GM18505 (cell line): ENCODE results near the gene ISYNA1.

Source experiments
- ATAC-seq: cut with Tn5 transposase; IDR thresholded peaks from one replicate; pipeline ENCODE4 v1.9.1; 2021; ENCODE audit not compliant: unreplicated experiment
- POLR2A ChIP-seq: IDR thresholded peaks from 4 replicates; pipeline ENCODE4 v1.6.1; 2011; ENCODE audit warnings: borderline replicate concordance; ENCODE audit not compliant: insufficient read depth, insufficient read length; ENCODE audit errors: extremely low read depth

ISYNA1 gene

GRCh38 chr19:18421371-18421959 lies 16.5 kb downstream of the ISYNA1 start:
- TF ChIP-seq POLR2A, result no peak
- no peak for ATAC-seq

- no peak for TF ChIP-seq POLR2A
- ATAC-seq, result no peak
Measured at GRCh38 chr19:18420930-18421329, 17.0 kb downstream of the ISYNA1 start.

GRCh38 chr19:18419699-18420460 lies 18.1 kb downstream of the ISYNA1 start:
- ATAC-seq, result peak; percentile 11
- no peak for TF ChIP-seq POLR2A

DNA sequence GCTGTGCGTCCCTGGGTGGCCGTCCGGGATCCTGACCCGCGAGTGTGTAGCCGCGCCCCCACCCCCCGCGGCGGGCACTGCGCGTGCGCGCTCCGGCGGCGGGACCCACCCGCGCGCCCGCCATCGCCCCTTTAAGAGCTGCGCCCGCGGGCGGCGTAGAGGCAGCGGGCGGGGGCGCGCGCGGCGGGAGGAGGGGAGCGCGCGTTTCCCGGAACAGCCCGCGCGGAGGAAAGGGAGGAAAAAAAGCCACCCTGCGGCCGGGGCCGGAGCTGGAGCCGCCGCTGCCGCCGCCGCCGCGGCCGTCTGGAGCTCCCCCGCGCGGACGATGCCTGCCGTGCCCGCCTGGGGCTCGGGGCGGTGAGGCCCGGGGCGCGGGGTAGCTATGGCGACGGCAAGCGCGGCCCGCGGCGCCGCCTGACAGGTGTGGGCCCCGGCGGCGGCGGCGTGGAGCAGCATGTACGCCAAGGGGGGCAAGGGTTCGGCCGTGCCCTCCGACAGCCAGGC lies 18.7 kb downstream of the ISYNA1 start, which contains the start of gene SSBP4:
Gene SSBP4, plus strand, starts transcription at position 204 of the 504 bp plus-strand sequence. Its CDS starts 251 bp downstream, at position 455.
- peak; percentile 43 for ATAC-seq
- peak; percentile 32 for TF ChIP-seq POLR2A

DNA sequence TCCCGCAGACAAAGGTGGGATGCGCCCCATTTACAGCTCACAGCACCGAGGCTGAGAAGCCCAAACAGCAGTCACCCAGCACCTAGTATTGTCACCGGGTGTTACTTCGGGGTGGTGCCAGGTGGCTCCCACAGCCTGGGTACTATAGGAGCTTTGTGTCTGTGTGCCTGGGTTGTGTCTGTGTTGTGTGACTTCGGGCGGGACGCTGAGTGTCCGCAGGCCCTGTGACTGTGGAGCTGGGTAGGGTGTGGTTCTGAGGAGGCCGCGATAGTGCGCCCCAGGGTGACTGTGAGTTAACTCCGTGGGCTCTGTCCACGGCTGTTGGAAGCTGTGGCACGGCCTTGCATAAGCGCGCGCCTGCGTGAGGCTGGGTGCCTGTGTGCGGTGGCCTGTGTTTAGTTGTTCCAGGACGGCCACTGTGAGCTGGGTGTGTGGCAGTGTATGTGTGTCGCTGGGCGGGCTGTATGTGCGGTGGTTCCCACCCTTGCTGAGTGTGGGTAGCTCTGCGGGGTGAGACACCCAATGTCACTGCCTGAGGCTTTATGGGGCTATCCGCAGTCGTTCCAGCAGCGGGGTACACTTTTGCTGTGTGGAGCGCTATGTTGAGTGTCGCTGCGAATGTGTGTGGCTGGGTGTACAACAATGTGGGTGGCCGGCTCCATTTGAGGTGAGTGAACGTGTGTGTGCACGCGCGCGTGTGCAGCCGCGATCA lies 19.3 kb downstream of the ISYNA1 start:
- peak; percentile 8 for ATAC-seq
- TF ChIP-seq POLR2A, result no peak

GRCh38 chr19:18418029-18418482 lies 19.9 kb downstream of the ISYNA1 start:
- no peak for ATAC-seq
- no peak for TF ChIP-seq POLR2A

DNA sequence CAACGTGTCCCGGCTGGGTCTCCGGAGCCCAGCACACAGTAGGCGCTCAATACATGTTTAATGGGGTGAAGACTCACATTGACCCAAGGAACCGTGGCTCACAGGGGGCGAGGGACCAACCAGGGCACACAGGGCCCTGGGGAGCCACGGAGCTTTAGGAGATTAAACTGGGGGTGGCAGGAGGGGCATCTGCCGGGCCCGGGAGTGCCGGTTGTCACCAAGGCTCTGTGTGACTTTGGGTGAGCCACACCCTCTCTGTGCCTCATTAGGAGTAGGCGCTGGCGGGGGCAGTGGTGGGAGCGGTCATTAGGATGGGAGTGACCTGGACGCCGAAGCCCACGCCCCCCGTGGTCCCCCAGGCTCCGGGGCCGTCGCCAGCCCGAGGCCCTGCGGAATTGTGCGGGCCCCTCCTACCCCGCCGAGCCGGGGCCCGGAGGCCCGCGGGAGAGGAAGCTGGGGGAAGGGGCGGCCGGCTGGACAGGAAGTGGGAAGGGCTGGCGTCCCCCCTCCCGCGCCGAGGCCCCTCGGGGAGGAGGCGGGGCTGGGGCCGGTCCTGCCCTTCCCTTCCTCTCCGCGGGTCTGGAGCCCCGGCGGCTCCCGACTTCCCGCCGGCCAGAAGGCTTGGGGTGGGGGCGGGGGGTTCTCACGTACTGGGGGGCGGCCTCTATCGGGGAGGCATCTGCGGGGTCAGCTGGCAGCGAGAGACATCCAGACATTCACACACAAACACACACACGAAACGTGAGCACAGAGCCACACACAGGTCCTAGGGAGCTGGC lies 20.5 kb downstream of the ISYNA1 start:
- ATAC-seq, result no peak
- TF ChIP-seq POLR2A, result no peak

DNA sequence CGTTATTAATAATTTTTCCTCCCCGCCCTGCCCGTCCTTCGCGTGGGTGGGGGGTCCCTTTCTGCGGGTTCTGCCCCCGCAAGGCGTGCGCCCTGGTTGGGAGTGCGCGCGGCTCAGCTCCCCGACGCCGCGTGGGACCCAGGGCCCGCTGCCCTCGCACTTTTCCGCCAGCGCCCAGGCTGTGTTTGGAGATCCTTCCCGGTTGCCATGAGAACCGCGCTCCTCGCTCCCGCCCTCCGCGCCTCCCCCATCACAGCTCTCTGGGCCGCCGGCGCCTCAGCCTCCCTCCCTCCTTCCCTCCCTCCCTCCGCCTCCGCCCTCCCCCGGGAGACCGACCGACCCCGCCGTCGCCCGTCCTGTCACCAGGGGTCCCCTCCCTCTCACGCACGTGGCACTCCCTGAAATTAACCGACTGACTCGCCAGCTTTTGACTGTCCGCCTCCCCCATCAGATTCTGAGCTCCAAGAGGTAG lies 21.1 kb downstream of the ISYNA1 start:
- TF ChIP-seq POLR2A, result no peak
- no peak for ATAC-seq

DNA sequence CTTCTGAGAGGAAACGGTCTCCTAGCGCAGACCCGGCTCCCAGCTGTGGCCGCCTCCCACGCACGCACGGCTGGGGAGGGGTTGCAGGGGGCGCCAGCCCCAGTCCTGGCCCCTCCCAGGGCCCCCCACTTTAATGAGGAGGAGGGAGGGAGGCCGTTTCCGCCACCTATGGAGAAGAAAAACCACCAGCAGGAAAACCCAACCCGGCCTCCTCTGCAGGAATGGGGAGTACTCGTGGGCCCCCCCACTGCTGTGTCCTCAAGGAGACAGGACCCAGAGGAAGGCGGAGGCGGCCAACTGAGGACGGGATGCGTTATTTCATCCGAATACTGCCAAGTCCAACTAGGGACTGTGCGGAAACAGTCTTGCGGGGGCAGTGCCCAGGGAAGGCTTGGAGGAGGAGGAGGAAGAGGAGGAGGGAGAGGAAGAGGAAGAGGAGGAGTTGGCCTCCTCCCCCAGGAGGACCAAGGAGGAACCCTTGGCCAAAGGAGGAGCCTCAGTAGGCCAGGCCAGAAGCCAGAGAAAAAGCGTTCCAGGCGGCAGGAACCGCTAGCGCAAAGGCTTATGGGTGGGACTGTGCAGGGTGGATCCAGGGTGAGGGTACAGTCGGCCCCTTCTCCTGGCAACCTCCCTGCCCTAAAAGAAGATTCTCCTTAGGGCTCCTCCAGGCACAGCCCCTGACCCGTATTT lies 22.6 kb downstream of the ISYNA1 start:
- no peak for TF ChIP-seq POLR2A
- no peak for ATAC-seq

DNA sequence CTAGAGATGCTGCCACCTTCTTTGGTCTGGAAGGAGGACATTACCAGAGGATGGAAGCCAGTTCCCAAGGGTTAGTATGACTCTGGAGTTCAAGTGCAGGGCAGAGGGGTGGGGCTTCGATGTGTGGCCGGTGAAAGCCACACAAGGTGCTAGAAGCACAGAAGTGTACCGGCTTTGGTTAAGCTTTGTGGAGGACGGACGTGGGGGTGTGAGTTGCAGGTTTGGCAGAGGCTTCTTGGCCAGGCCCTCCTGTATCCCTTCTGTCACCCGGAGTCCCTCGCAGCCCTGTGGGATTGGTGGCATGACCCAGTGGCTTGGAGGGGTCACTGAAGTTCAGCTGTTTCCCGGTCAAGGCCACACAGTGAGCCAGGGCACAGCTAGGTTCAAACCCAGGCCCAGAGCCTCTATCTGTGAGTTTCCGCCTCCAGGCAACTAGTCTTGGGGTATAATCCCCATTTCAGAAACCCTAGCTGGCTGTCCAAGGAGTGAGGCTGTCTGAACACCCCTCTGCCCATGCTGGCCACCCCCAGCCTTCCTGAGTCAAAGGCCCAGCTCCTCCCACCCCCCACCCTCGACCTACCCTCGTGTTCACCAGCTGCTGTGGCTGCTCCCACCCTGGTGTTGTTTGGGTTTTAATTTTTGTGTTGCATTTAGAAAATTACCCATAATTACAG lies 23.3 kb downstream of the ISYNA1 start:
- TF ChIP-seq POLR2A, result no peak
- no peak for ATAC-seq

DNA sequence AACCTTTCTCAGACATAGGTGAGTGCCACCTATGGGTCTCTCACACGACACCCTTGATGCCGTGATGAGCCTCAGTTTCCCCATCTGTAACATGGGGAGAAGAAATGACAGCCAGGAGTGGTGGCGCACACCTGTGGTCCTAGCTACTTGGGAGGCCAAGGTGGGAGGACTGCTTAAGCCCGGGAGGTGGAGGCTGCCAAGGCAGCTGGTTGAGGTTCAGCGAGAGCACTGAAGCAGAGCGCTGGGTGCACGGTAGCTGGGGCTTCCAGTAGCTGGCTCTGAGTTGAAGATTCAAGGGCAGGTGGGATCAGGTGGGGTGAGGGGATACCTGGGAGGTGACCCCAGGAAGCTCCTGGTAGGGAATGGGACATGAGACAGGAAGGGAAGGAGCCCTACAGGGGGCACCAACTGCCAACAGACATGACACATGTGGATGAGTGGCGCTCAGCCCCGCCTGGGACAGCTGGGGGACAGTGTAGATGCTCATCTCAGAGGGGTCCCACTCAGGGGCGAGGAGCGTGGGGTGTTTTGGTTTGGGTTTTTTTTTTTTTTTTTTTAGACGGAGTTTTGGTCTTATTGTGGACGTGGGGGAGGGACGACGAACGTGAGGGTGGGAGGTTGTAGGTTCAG lies 25.2 kb downstream of the ISYNA1 start:
- ATAC-seq, result no peak

More for the DNA sequence above, 25.2 kb downstream of the ISYNA1 start:
- no peak for TF ChIP-seq POLR2A
